Stimulated activated CD8-positive, alpha-beta memory T cell treated with anti-CD3 and anti-CD28 coated beads, Interleukin-12 subunit alpha, Interleukin-12 subunit beta, amount 100 ng/mL, for 24 hours (primary cell): Measurements from ENCODE around the gene SPAG8.

ENCODE experiments used
- DNase-seq: peaks from one replicate; pipeline ENCODE4 v3.0.0-alpha.2; 2020; ENCODE audit errors: extremely low read depth

The SPAG8 gene

DNA sequence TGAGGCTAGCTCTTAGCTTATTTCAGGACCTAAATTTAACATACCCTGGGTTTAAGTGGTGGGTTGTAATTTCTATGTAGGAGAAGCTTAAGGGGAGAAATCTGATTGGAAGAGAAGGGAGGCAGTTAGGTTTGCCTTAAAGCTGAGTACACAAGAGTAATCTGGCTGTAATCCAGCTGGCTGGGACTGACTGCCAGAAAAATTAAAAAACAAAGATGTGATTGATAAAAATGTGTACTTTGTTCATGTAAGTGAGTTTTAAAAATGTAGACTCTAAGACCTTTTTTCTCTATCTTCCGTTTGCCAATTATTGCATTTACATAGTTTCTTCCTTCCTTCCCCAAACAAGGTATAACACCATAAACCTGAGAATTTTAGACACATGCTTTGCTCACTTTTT lies 40.5 kb downstream of the SPAG8 start:
- DNase-seq: no peak

DNA sequence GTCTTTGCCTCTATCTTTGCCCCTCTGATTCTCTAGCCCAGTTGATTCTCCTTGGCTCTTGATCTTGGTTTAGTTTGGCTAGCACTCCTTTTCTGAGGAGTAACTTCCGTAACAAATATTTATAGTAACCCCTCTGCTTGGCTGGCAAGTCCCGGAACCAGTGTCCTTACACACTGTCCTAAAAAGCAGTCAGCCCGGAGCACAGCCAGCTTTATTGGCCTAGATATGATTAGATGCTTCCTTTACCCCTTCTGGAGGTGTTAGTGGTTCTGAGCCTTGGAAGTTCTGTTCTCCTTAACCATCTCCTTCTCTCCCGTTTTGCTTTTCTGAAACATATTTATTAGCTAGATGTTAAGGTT lies 41.0 kb downstream of the SPAG8 start:
- no peak for DNase-seq

DNA sequence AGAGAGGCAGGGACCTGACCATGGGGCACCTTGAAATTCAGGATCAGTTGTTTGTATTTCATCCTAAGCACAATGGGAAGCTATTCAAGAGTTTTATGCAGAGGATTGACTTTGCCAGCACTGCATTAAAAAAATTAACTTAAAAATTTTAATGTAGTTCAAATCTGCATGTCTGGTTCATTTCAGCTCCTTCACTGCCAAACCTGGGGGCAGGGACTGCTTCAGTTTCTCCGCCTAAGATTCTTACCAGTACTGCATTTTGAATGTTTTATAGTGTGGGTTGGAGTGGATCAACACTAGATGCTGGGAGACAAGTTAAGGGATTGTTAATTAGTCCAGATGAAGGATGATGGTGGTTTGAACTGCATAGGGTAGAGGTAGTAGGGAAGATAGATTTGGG lies 42.3 kb downstream of the SPAG8 start:
- DNase-seq: no peak

DNA sequence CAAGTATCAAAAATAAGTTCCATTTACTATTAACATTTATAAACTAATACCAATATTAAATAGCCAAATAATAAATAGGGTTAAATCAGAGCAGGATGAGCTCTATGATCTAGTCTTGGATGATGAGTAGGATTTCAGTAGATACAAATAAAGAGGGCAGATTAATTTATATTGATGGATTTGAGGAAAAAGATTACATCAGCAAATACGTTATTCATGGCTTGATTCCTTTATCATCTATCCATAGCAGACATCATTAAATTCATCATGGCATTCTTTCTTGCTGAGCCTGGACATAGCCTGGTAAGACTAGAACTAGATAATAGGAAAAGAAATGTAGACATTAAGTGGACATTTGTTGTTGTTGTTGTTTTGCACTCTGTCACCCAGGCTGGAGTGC lies 44.6 kb downstream of the SPAG8 start:
- no peak for DNase-seq

DNA sequence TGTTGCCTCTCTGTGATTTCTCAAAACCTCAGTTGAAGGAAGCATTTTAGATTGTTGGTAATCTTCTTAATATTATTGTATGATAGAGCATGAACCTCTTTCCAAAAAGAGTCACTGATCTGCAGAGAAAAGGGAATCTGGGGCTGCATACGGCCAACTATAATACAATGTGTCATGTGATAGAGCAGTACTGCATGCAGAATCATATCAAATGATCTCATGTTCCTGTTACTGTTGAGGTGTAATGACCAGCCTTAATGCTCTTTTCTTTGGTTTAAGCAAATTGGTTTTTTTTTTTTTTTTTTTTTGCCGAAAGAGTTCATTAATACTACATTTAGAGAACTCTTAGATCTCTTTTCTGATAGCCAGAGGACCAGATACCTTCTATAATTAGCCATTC lies 45.1 kb downstream of the SPAG8 start:
- DNase-seq: no peak

DNA sequence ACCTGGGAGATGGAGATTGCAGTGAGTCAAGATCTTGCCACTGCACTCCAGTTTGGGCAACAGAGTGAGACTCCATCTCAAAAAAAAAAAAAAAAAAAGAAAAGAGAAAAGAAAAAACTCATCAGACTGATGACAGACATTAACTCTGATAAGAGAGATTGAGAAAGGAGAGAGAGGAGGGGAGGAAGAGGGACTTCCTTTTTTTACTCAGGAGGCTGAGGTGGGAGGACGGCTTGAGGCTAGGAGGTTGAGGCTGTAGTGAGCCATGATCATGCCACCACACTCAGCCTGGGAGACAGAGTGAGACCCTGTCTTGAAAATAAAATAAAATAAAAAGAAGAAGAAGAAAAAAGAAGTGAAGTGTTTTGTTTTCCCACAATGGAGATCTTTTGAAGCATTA lies 48.3 kb downstream of the SPAG8 start:
- DNase-seq: no peak

DNA sequence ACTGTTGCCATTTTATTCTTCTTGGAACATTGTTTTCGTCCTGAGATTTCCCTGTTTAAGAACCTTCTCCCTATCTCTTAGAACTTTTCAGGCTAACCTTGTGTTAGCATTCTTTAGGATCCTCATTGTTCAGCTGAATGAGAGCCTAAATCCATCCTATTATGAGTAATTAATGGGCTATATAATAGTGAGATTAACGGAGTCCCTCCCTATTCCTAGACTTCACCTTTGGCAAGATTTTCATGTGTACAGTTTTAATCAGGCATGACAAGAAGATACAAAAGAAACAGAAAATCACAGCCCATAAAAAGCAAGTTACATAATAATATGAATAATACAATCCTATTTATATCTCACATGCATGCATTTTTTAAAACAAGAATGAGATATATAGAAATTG lies 48.9 kb downstream of the SPAG8 start:
- DNase-seq: no peak

DNA sequence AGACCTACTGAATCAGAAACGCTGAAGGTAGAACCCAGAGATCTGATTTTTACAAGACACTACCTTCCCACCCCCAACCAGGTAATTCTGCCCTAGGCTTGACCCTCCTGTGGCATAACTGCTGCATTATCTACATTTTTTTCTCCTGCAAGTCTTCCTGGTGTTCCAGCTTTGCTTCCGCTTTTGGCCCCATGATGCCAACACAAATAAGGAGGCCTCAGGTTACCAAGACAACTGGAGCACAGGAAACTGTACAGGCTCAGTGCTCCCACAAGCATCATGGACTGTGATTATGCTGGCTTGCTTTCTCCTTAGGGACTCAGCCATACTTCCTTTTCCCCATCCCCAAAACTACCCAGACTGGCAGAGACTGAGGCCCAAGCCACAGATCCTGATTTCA lies 51.4 kb downstream of the SPAG8 start:
- no peak for DNase-seq

DNA sequence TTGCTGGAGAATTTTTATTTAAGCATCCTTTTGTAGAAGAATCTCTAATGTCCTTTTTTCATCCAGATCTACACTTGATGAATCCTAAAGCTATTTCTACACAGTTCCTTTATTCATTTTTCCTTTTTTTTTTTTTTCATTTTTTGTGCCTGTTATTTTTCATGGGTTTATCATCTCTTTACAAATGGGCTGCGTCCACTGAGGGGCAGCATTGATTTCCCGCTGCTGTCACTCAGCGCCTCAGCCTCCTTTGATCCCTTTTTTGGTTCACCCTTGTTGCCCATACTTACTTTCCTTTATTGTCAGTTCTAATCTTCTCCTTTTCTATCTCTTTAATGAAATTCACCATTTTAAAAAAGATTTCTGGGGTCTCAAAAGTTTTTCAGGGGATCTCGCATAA lies 52.3 kb downstream of the SPAG8 start:
- DNase-seq: no peak
